Endothelial cell (in vitro differentiated cells): Measurements from ENCODE around the gene CCT7. TPM values are rescaled to one million over a fixed set of nuclear protein-coding genes. Genes with fewer than 3 reads are reported as not detected.
A peak's percentile ranks its signal among the peaks of the same experiment; 100 is the strongest.

Experiments
- DNase-seq: peaks from one replicate; pipeline ENCODE4 v3.0.0; 2021; ENCODE audit warnings: low spot score
- H3K27ac Mint-ChIP-seq: one replicate; pipeline ENCODE4 v1.8.0; 2021; ENCODE audit warnings: mixed read lengths, inconsistent platforms; ENCODE audit not compliant: unreplicated experiment
- H3K27me3 Mint-ChIP-seq: one replicate; pipeline ENCODE4 v1.8.0; 2021; ENCODE audit warnings: mild to moderate bottlenecking, moderate library complexity, mixed read lengths, inconsistent platforms; ENCODE audit not compliant: unreplicated experiment
- H3K36me3 Mint-ChIP-seq: one replicate; pipeline ENCODE4 v1.8.0; 2021; ENCODE audit warnings: mild to moderate bottlenecking, low read depth, mixed read lengths, inconsistent platforms; ENCODE audit not compliant: unreplicated experiment
- H3K4me1 Mint-ChIP-seq: one replicate; pipeline ENCODE4 v1.8.0; 2021; ENCODE audit warnings: mild to moderate bottlenecking, mixed read lengths, inconsistent platforms; ENCODE audit not compliant: unreplicated experiment
- H3K4me3 Mint-ChIP-seq: one replicate; pipeline ENCODE4 v1.8.0; 2021; ENCODE audit warnings: mild to moderate bottlenecking, mixed read lengths, inconsistent platforms; ENCODE audit not compliant: unreplicated experiment
- H3K9me3 Mint-ChIP-seq: one replicate; pipeline ENCODE4 v1.8.0; 2021; ENCODE audit warnings: mixed read lengths, inconsistent platforms; ENCODE audit not compliant: unreplicated experiment
- total RNA-seq: library from RNA; stranded (reverse); fragmentation: NEBNext Ultra II Directional; extraction: Animal tissue kit (Norgen Biotek cat#: 25700); gene quantifications from one replicate; pipeline ENCODE4 v1.2.1, GENCODE V29; 2021; ENCODE audit not compliant: unreplicated experiment
- TF ChIP-seq, protein P1 (sequence below): fragments of 200-600 bp; sonication (generic); IDR thresholded peaks from one replicate; pipeline ENCODE4 v1.5.0; 2021; ENCODE audit warnings: antibody characterized with exemption; ENCODE audit not compliant: unreplicated experiment

CCT7 gene
- total RNA-seq, 1 donor from 2014 or later = 183 TPM

DNA sequence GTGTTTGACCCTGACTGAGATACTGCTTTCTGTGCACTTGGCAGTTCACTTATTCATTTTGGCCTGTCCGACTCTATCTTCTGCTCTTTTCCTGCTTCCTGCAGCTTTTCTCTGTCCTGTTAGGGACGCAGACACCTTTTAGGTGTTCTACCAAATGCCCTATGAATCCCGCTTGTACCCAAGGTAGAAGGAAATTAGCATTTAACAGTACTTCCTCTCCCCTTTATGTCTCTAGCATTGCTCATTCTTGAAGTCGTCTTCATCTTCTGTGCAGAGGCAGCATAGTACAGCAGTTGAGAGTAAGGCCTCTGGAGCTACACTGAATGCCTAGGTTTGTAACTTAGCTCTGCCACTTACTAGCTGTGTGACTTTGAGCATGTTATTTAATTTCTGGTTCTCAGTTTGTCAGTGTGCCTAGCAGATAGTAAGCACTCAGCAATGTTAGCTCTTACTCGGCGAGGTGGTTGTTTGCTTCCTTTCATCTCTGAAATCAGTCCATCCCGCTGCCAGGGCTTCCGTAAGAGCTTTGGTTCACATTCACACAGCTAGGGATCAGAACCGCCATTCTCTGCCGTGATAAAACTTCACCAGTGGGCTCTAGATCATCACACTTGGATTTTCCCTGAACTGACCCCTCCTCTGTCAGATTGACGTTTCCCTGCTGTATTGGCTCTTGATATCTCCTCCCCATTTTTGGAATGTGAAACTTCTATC lies 1.4 kb downstream of the CCT7 start:
- H3K36me3 Mint-ChIP-seq = peaks cover 3% of the 10 kb centered on the region
- H3K27ac Mint-ChIP-seq = peak overlapping the region; percentile 57
- TF ChIP-seq, protein P1, sequence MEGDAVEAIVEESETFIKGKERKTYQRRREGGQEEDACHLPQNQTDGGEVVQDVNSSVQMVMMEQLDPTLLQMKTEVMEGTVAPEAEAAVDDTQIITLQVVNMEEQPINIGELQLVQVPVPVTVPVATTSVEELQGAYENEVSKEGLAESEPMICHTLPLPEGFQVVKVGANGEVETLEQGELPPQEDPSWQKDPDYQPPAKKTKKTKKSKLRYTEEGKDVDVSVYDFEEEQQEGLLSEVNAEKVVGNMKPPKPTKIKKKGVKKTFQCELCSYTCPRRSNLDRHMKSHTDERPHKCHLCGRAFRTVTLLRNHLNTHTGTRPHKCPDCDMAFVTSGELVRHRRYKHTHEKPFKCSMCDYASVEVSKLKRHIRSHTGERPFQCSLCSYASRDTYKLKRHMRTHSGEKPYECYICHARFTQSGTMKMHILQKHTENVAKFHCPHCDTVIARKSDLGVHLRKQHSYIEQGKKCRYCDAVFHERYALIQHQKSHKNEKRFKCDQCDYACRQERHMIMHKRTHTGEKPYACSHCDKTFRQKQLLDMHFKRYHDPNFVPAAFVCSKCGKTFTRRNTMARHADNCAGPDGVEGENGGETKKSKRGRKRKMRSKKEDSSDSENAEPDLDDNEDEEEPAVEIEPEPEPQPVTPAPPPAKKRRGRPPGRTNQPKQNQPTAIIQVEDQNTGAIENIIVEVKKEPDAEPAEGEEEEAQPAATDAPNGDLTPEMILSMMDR = no peak
- peaks cover 19% of the 10 kb centered on the region for H3K27me3 Mint-ChIP-seq
- H3K9me3 Mint-ChIP-seq = no peaks in the 10 kb centered on the region
- H3K4me3 Mint-ChIP-seq = peak overlapping the region; percentile 98
- no peak for DNase-seq
- H3K4me1 Mint-ChIP-seq = peaks cover 28% of the 10 kb centered on the region

DNA sequence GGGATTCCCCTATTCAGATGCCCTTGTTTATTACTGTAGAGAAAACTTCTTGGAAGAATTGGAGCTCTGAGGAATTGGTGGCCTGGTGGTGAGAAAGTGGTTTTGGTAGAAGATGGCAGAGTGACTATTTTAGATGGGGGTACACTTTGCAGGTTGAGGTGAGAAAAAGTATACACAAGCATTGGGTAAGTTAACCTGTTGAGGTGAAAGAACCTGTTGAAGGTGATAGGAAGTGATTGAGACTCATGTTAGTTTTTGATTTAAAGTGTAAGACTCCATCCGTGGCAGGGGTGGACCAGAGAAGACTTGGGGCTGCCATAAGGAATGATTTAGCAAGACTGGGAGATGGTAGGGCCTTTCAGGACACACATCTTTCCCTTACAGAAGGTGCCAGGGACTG lies 3.1 kb downstream of the CCT7 start:
- no peak overlapping the region for H3K27ac Mint-ChIP-seq
- no peak overlapping the region for H3K4me3 Mint-ChIP-seq
- no peak for DNase-seq
- TF ChIP-seq, protein P1 = no peak
- peaks cover 28% of the 10 kb centered on the region for H3K4me1 Mint-ChIP-seq
- H3K27me3 Mint-ChIP-seq = peaks cover 15% of the 10 kb centered on the region
- H3K9me3 Mint-ChIP-seq = no peaks in the 10 kb centered on the region
- H3K36me3 Mint-ChIP-seq = no peaks in the 10 kb centered on the region

DNA sequence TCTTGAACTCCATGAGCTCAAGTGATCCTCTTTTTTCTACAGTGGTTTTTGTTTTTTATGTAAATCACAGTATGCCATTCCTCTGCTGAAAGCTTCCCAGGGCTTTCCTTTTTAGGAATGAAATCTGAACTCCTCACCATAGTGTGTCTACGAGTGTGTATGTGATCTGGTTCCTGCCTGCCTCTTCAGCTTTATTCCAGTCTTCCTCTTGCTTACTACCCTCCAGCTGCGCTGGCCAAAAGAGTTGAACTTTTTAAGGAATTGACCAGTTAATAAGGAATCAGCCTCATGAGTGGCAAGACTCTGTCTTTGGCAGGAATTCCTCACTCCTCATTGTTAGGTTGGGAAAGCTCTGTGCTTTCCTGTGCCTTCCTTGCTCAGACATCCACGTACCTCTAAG lies 4.0 kb downstream of the CCT7 start:
- Mint-ChIP-seq H3K36me3 (peaks cover 7% of the 10 kb centered on the region), H3K27me3 (peaks cover 12% of the 10 kb centered on the region), H3K9me3 (no peaks in the 10 kb centered on the region), H3K4me1 (peaks cover 25% of the 10 kb centered on the region), H3K4me3 (no peak overlapping the region), H3K27ac (no peak overlapping the region)
- DNase-seq = no peak
- TF ChIP-seq, protein P1 = no peak

DNA sequence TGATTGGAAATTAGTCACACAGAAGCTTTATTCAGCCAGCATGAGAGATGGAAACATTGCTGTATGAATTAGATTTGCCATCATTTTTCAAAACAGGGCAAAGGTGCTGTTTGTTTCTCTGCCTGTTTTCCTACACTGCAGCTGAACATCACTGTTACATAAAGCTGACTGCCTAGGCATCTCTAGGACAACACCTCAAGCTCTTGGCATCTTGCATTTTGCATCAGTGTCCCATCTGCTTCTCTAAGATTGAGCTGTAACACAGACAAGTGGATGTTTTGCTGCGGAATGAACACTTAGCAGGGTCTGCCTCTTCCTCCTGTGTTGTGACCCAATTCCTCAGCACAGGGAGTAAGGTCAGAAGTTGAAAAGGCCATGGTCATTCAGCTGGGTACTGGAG lies 4.9 kb downstream of the CCT7 start:
- H3K4me1 Mint-ChIP-seq = peaks cover 23% of the 10 kb centered on the region
- TF ChIP-seq, protein P1 = no peak
- H3K27ac Mint-ChIP-seq = no peak overlapping the region
- H3K9me3 Mint-ChIP-seq = no peaks in the 10 kb centered on the region
- no peak for DNase-seq
- no peak overlapping the region for H3K4me3 Mint-ChIP-seq
- peaks cover 8% of the 10 kb centered on the region for H3K36me3 Mint-ChIP-seq
- peaks cover 7% of the 10 kb centered on the region for H3K27me3 Mint-ChIP-seq

DNA sequence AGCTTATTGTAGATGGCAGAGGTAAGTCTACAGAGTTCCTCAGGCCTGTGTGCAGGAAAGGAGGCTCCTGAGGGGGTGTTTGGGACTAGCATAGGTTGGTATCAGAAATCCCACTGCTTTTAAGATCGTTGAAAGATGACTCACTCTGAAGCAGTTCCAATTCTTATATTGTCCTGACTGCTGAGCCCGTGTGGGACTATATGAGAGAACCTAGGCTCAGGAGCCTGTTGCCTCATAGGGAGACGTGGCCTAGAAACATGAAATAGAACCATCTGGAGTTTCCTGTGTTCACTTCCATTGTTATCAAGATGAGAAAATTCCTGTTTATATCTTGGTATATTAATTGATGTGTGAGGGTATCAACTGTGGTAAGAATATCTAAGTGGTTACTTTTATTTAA lies 5.7 kb downstream of the CCT7 start:
- TF ChIP-seq, protein P1 = no peak
- no peak overlapping the region for H3K27ac Mint-ChIP-seq
- no peak for DNase-seq
- no peaks in the 10 kb centered on the region for H3K9me3 Mint-ChIP-seq
- peaks cover 19% of the 10 kb centered on the region for H3K4me1 Mint-ChIP-seq
- peaks cover under 1% of the 10 kb centered on the region for H3K27me3 Mint-ChIP-seq
- H3K4me3 Mint-ChIP-seq = no peak overlapping the region
- peaks cover 10% of the 10 kb centered on the region for H3K36me3 Mint-ChIP-seq
